ENCODE data around the gene GAS2L3.

GRCh38 chr12:100671396-100672074, 98.1 kb downstream of the GAS2L3 start:
- TF ChIP-seq POLR2A (IDR thresholded peaks at IDR 0.05) (no peak), CTCF (IDR thresholded peaks at IDR 0.05) (no peak)

All from uterus (tissue), 2 donors.